GM19455 (cell line): Measurements from ENCODE around the gene ARID5B.
"Not testable (repeated sequence)": the region's sequence is repeated elsewhere in the genome, so short reads cannot be mapped to it uniquely, and the experiment has no call there.

Experiments used
- ATAC-seq: cut with Tn5 transposase; IDR thresholded peaks from one replicate; pipeline ENCODE4 v1.9.1; 2021; ENCODE audit not compliant: unreplicated experiment

ARID5B gene

GRCh38 chr10:62025901-62026879 lies 124.7 kb downstream of the ARID5B start:
- ATAC-seq, result no peak

GRCh38 chr10:62027841-62028501 lies 126.5 kb downstream of the ARID5B start:
- no peak for ATAC-seq

GRCh38 chr10:62028502-62028842 lies 127.0 kb downstream of the ARID5B start:
- ATAC-seq, result not testable (repeated sequence)

- ATAC-seq, result no peak
Measured at GRCh38 chr10:62029401-62029800, 127.9 kb downstream of the ARID5B start.

GRCh38 chr10:62031507-62031906 lies 130.0 kb downstream of the ARID5B start:
- no peak for ATAC-seq

- ATAC-seq, result no peak
Measured at GRCh38 chr10:62033125-62033524, 131.6 kb downstream of the ARID5B start.

- no peak for ATAC-seq
Measured at GRCh38 chr10:62034096-62034640, 132.7 kb downstream of the ARID5B start.

GRCh38 chr10:62036186-62037081 lies 134.9 kb downstream of the ARID5B start:
- no peak for ATAC-seq

- ATAC-seq, result no peak
Measured at GRCh38 chr10:62037166-62037831, 135.8 kb downstream of the ARID5B start.

- ATAC-seq, result peak; percentile 9
Measured at GRCh38 chr10:62037890-62038608, 136.6 kb downstream of the ARID5B start.

- peak; percentile 56 for ATAC-seq
Measured at GRCh38 chr10:62038609-62039190, 137.2 kb downstream of the ARID5B start.

GRCh38 chr10:62039954-62040353 lies 138.5 kb downstream of the ARID5B start:
- no peak for ATAC-seq

GRCh38 chr10:62040881-62041280 lies 139.4 kb downstream of the ARID5B start:
- ATAC-seq, result no peak

- ATAC-seq, result no peak
Measured at GRCh38 chr10:62043421-62044021, 142.0 kb downstream of the ARID5B start.

GRCh38 chr10:62044566-62044965 lies 143.1 kb downstream of the ARID5B start:
- no peak for ATAC-seq

- ATAC-seq, result no peak
Measured at GRCh38 chr10:62045765-62046521, 144.4 kb downstream of the ARID5B start.

- peak; percentile 34 for ATAC-seq
Measured at GRCh38 chr10:62046522-62047227, 145.2 kb downstream of the ARID5B start.
